Activated gamma-delta T cell (primary cell): ENCODE data around the gene TEX12.

ENCODE experiments used
- DNase-seq: peaks from one replicate; lab custom pipeline; 2025; lab: John Stamatoyannopoulos, UW

The TEX12 gene

GRCh38 chr11:112211536-112211935, 44.4 kb downstream of the TEX12 start:
- no peak for DNase-seq

GRCh38 chr11:112212290-112212689, 45.1 kb downstream of the TEX12 start:
- no peak for DNase-seq

GRCh38 chr11:112212710-112213109, 45.5 kb downstream of the TEX12 start:
- no peak for DNase-seq

GRCh38 chr11:112213753-112214152, 46.6 kb downstream of the TEX12 start:
- no peak for DNase-seq

GRCh38 chr11:112215621-112216020, 48.4 kb downstream of the TEX12 start:
- no peak for DNase-seq

GRCh38 chr11:112216561-112217105, 49.5 kb downstream of the TEX12 start:
- no peak for DNase-seq

GRCh38 chr11:112219476-112220232, 52.5 kb downstream of the TEX12 start:
- no peak for DNase-seq

- no peak for DNase-seq
Observed at GRCh38 chr11:112221274-112221835, 54.2 kb downstream of the TEX12 start.
